ENCODE data around the gene PLA2G2D. TPM values are rescaled to one million over a fixed set of nuclear protein-coding genes. Genes with fewer than 3 reads are reported as not detected.

Gene PLA2G2D
- total RNA-seq, 2 experiments from 2014 or later, result not detected

DNA sequence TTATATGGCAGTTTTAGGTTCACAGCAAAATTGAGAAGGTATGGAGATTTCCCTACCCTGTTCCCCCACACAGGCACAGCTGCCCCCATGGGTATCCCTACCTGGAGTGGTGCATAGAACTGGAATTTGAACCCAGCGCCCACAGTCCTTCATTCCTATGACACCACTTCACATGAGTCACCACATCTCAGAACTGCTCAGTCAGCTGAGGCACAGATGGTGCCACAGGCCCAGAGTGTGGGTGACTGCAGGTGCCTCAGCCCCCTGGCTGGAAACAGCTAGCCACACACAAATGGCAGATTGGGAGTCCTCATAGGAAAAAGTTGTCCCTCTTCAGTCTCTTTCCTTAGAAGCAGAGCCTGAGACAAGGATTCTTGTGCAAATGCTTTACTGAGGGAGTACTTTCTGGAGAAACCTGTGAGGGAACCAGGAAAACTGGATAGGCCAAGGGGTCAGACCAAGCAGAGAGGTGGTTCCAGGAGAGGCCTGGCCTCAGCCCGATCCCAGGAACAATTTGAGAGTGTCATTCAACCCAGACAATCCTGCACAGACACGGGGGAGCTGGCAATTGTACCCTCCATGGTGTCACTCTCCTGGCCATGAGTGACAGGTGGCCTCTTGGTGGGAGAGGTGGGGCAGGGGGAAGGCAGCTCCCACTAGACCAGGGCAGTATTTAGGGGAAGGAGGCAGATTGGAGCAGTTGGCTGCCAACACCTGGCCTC lies 6.9 kb downstream of the PLA2G2D start:
- no peaks in the 10 kb centered on the region for H3K9me3 Mint-ChIP-seq (ENCODE audit: low read depth)
- no peaks in the 10 kb centered on the region for H3K4me1 Mint-ChIP-seq
- ATAC-seq (peak; percentile 26), DNase-seq (no peak)
- H3K27me3 Mint-ChIP-seq, result peaks cover 15% of the 10 kb centered on the region
- H3K27ac Mint-ChIP-seq, result no peak overlapping the region
- intact Hi-C loops (cut with DNase I, micrococcal nuclease), result no loop called here
- H3K36me3 Mint-ChIP-seq (ENCODE audit: low read depth), result no peaks in the 10 kb centered on the region
- CTCF ChIA-PET, result no interaction called here
- POLR2A ChIA-PET, result no interaction called here
- H3K4me3 Mint-ChIP-seq, result no peak overlapping the region

DNA sequence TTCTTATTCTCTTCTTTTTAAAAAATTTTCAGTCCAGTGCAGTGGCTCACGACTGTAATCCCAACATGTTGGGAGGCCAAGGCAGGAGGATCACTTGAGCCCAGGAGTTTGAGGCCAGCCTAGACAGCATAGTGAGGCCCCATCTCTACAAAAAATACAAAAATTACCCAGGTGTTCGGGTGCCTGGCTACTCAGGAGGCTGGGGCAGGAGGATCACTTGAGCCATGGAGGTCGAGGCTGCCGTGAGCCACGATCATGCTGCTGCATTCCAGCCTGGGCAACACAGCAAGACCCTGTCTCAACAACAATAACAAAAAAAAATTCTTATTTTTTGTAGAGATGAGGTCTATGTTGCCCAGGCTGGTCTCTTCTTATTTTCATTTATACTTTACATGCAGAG lies 7.9 kb downstream of the PLA2G2D start:
- CTCF ChIA-PET, result no interaction called here
- ATAC-seq, result no peak
- intact Hi-C loops (cut with DNase I, micrococcal nuclease), result no loop called here

DNA sequence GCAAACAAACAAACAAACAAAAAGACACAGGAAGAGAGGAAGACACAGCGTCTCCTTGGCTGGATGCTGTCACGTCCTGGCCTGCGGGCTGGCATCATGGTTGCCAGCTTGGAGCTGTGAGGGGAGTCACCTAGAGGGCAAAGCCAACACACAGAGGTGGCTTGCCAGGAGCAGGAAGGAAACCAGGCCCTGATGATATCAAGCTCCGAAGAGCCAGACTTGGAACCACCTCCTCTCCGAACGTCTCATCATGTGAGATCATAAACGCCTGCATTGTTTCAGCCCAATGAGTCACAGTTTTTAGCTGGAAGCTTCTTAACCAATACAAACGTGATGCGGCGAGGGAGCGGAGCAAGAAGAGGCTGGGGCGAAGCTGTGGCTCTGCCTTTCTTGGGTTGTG lies 8.7 kb downstream of the PLA2G2D start:
- CTCF ChIA-PET, result no interaction called here
- POLR2A ChIA-PET, result no interaction called here
- no peak overlapping the region for H3K27ac Mint-ChIP-seq
- no peaks in the 10 kb centered on the region for H3K36me3 Mint-ChIP-seq (ENCODE audit: low read depth)
- intact Hi-C loops (cut with DNase I, micrococcal nuclease), result no loop called here
- no peak for DNase-seq
- ATAC-seq, result no peak
- H3K4me1 Mint-ChIP-seq, result no peaks in the 10 kb centered on the region
- H3K9me3 Mint-ChIP-seq (ENCODE audit: low read depth), result no peaks in the 10 kb centered on the region
- H3K4me3 Mint-ChIP-seq, result no peak overlapping the region
- peaks cover 8% of the 10 kb centered on the region for H3K27me3 Mint-ChIP-seq

More for the DNA sequence above, 7.9 kb downstream of the PLA2G2D start:
- Mint-ChIP-seq H3K4me3 (no peak overlapping the region), H3K9me3 (ENCODE audit: low read depth) (no peaks in the 10 kb centered on the region), H3K36me3 (ENCODE audit: low read depth) (no peaks in the 10 kb centered on the region), H3K27ac (no peak overlapping the region), H3K27me3 (peaks cover 13% of the 10 kb centered on the region), H3K4me1 (no peaks in the 10 kb centered on the region)
- POLR2A ChIA-PET, result no interaction called here
- no peak for DNase-seq

DNA sequence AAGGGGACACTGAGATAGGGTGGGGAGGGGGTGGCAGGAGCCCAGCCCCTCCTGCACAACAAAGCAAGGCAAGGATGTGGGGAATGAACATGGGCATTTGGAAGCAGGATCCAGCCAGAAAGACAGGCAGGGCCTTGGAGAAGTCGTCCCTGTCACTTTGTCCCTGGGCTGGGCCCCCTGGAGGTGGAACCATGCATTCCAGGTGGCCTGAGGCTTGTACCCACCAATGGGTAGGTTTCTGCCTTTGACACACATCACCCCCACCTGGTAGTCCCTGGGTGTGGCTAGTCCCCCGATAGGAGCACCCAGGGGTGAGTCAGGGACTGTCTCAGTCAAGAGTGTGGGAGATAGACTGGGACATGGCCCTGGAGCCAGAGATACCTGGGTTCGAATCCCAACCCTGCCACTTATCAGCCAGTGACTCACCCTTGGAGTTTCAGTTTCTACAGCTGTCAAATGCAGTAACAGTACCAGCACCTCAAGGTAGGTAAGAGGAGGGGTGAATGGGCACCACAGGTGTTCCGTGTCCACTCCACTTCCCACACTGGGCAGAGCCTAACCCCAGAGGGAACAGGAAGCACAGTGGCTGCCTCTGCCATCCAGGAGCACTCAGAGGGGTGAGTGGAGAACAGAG lies 10.0 kb downstream of the PLA2G2D start:
- Mint-ChIP-seq H3K27me3 (peaks cover 6% of the 10 kb centered on the region), H3K4me1 (no peaks in the 10 kb centered on the region), H3K36me3 (ENCODE audit: low read depth) (no peaks in the 10 kb centered on the region), H3K9me3 (ENCODE audit: low read depth) (no peaks in the 10 kb centered on the region), H3K27ac (no peak overlapping the region), H3K4me3 (no peak overlapping the region)
- no peak for ATAC-seq
- ChIA-PET POLR2A (no interaction called here), CTCF (no interaction called here)
- intact Hi-C loops (cut with DNase I, micrococcal nuclease), result no loop called here
- DNase-seq, result no peak

DNA sequence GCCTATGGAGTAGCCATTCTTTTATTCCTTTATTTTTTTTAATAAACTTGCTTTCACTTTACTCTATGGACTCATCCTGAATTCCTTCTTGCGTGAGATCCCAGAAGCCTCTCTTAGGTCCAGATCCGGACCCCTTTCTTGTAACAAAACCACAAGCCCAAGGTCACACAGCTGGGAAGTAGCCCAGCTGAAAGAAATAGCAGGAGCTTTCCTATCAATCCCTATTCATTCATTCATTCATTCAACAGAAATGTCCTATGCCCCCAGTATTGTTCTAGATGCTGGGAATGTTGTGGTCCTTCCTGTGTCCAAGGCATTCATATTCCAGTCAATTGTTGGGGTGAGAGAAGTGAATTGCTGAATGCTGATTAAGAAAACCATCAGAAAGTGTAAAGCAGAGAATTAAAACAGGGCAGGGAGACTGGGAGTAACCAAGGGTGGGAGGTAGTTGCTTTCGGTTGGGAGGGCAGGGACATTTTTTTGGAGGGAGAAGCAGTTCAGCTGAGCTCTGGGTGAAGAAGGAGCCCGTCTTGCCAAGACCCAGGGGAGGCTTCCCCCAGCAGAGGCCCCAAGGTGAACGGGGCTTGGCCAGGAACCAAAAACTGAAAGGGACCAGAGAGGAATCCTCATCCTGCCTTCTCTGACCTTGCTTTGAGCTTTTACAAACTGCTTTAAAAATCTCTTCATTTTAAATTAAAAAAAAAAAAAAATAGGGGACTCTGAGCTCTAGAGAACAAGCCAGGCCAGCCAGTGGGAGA lies 10.8 kb downstream of the PLA2G2D start:
- Mint-ChIP-seq H3K4me1 (no peaks in the 10 kb centered on the region), H3K4me3 (no peak overlapping the region), H3K27me3 (peaks cover 6% of the 10 kb centered on the region), H3K9me3 (ENCODE audit: low read depth) (no peaks in the 10 kb centered on the region), H3K27ac (no peak overlapping the region), H3K36me3 (ENCODE audit: low read depth) (no peaks in the 10 kb centered on the region)
- POLR2A ChIA-PET, result no interaction called here
- intact Hi-C loops (cut with DNase I, micrococcal nuclease), result no loop called here
- CTCF ChIA-PET, result no interaction called here
- DNase-seq (no peak), ATAC-seq (no peak)

DNA sequence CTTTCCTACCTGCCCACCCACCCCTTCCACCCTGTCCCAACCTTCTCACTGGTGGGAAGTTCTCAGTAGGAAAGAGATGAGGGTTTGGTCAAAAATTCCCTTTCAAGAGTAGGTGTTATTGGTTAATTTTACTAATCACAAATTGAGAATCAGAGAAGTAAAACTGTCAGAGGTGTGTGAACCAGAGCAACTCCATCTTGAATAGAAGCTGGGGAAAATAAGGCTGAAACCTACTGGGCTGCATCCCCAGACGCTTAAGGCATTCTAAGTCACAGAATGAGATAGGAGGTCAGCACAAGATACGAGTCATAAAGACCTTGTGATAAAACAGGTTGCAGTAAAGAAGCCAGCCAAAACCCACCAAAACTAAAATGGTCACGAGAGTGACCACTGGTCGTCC lies 11.5 kb downstream of the PLA2G2D start:
- Mint-ChIP-seq H3K4me3 (no peak overlapping the region), H3K36me3 (ENCODE audit: low read depth) (no peaks in the 10 kb centered on the region), H3K27me3 (peaks cover 6% of the 10 kb centered on the region), H3K9me3 (ENCODE audit: low read depth) (no peaks in the 10 kb centered on the region), H3K27ac (no peak overlapping the region), H3K4me1 (peaks cover 3% of the 10 kb centered on the region)
- ChIA-PET POLR2A (no interaction called here), CTCF (no interaction called here)
- intact Hi-C loops (cut with DNase I, micrococcal nuclease), result no loop called here
- ATAC-seq, result no peak
- DNase-seq, result no peak

DNA sequence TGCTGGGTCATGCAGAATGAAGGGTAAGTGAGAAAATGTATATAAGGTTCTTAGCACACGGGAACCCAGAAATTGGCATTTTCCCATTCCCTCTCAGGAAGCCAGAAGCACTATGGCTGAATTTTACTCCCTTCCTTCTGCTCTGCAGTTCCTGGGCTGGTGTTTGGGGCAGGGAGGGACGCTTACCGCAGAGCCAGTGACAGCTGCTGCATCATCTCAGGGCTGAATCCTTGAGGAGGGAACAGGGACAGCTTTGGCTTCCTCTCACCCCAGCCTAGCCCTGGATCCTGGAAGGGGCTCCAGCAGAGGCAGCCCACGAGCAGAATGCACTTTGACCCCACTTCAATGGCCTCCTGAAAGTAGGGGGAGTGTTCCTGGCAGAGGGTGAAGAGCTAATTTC lies 12.0 kb downstream of the PLA2G2D start:
- ChIA-PET CTCF (no interaction called here), POLR2A (no interaction called here)
- peaks cover 5% of the 10 kb centered on the region for H3K4me1 Mint-ChIP-seq
- intact Hi-C loops (cut with DNase I, micrococcal nuclease), result no loop called here
- H3K27me3 Mint-ChIP-seq, result peaks cover 6% of the 10 kb centered on the region
- H3K36me3 Mint-ChIP-seq (ENCODE audit: low read depth), result no peaks in the 10 kb centered on the region
- H3K9me3 Mint-ChIP-seq (ENCODE audit: low read depth), result no peaks in the 10 kb centered on the region
- ATAC-seq, result no peak
- no peak overlapping the region for H3K27ac Mint-ChIP-seq
- DNase-seq, result no peak
- H3K4me3 Mint-ChIP-seq, result no peak overlapping the region

DNA sequence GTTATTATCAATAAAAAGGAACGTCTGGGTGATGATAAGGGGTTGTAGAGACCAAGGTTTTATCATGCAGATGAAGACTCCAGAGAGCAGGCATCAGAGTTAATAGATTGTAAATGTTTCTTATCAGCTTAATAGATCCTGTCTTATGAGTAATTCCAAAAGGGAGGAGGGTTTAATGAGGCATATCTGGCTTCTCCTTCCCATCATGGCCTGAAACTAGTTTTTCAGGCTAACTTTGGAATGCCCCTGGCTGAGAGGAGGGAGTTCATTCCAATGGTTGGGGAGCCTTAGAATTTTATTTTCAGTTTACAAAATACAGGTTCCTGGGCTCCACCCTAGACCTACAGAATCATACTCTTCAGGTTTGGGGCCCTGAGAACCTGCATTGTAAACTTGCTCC lies 13.5 kb downstream of the PLA2G2D start:
- Mint-ChIP-seq H3K4me3 (no peak overlapping the region), H3K36me3 (ENCODE audit: low read depth) (no peaks in the 10 kb centered on the region), H3K4me1 (peaks cover 5% of the 10 kb centered on the region), H3K27me3 (peaks cover 6% of the 10 kb centered on the region), H3K9me3 (ENCODE audit: low read depth) (no peaks in the 10 kb centered on the region), H3K27ac (no peak overlapping the region)
- ChIA-PET POLR2A (no interaction called here), CTCF (no interaction called here)
- ATAC-seq, result no peak
- intact Hi-C loops (cut with DNase I, micrococcal nuclease), result no loop called here
- DNase-seq, result no peak

DNA sequence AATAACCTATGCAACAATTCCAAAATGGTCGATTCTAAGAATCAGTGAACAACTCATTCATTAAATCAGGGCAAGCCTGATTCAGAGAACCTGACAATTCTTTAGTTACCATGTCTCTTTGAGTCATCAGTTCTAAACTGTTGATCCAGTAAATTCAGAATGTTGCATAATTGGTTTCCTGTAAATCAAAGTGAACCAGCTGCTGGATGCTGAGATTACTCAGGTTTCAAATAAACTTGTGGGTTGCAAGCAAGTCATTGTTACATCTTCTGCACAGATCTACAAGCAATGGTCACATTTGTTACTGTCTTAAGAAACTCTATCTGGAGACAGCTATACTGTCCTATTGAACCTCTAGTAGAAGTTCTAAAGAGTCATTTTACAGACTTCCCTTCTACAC lies 16.5 kb downstream of the PLA2G2D start:
- Mint-ChIP-seq H3K36me3 (ENCODE audit: low read depth) (no peaks in the 10 kb centered on the region), H3K27ac (no peak overlapping the region), H3K4me3 (no peak overlapping the region), H3K27me3 (peaks cover 2% of the 10 kb centered on the region), H3K9me3 (ENCODE audit: low read depth) (no peaks in the 10 kb centered on the region), H3K4me1 (peaks cover 5% of the 10 kb centered on the region)
- intact Hi-C loops (cut with DNase I, micrococcal nuclease), result no loop called here
- DNase-seq (no peak), ATAC-seq (peak; percentile 81)
- ChIA-PET POLR2A (interaction anchor here (0.6 kb wide), 1 partner anchor 504 kb away, joined by 3 read pairs; no protein-coding TSS in a partner anchor), CTCF (interaction anchor here (1.5 kb wide), 1 partner anchor 49 kb away, joined by 5 read pairs; no protein-coding TSS in a partner anchor)

DNA sequence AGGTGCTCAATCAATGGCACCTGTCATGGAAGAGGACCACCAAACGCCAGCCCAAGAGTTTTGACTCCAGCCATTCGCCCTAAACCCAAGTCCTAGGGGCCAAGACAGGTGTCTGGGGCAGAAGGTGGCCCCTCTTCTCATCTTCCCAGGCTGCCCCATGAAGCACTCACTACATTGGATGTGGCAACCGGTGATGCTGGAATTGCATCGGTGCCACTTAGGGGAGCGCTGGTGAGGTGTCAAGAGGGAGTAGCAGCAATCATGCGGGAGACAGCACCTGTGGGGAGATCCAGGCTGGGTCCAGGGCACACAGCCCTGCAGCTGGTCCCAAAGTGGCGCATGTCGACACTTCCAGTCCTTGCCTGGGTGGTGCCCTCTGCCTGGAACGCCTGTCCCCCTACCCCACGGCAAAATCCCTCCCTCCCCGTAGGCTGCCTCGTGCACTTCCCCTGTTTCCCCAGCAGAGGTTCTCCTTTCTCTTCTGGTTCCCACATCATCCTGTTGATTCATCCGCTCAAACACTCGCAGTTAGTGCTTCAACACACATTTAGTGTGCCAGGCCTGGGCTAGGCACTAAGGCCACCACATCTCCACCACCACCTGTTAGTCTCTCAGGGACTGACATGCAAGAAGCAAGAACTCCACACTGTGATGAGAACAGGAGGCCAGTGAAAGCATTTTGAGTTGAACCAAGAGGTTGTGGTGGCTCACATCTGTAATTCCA lies 18.5 kb downstream of the PLA2G2D start:
- CTCF ChIA-PET, result interaction anchor here (0.7 to 1.4 kb wide), 4 partner anchors 10 to 78 kb away, joined by 3 to 8 read pairs (median 4); no protein-coding TSS in a partner anchor
- DNase-seq, result peak; percentile 59
- intact Hi-C loops (cut with DNase I, micrococcal nuclease), result loop anchor here (1.0 to 2.0 kb wide), 5 partner anchors 52 to 392 kb away; no protein-coding TSS in a partner anchor
- ATAC-seq, result peak; percentile 75
- Mint-ChIP-seq H3K27me3 (peaks cover 2% of the 10 kb centered on the region), H3K27ac (no peak overlapping the region), H3K4me3 (no peak overlapping the region), H3K9me3 (ENCODE audit: low read depth) (no peaks in the 10 kb centered on the region), H3K36me3 (ENCODE audit: low read depth) (no peaks in the 10 kb centered on the region), H3K4me1 (peaks cover 5% of the 10 kb centered on the region)
- POLR2A ChIA-PET, result no interaction called here

DNA sequence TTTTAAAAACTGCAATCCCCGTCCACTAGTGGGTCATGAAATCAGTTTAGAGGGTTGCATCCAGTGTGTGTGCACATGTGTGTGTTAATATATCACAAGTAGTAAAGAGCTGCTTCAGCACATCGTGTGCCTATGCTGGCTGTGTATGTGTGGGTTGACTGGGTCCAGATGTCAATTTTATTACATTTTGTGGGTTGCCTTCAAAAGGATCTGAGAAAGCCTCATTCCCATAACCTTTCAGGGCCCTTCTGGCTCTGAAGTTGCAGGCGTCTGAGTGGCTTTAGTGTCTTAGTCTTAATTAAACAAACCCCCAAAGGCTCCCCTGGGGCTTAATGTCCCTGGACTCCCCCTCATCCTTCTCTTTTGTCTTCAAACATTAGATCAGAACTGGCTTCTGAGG lies 19.8 kb downstream of the PLA2G2D start:
- Mint-ChIP-seq H3K4me1 (peaks cover 5% of the 10 kb centered on the region), H3K9me3 (ENCODE audit: low read depth) (no peaks in the 10 kb centered on the region), H3K36me3 (ENCODE audit: low read depth) (no peaks in the 10 kb centered on the region), H3K4me3 (no peak overlapping the region), H3K27me3 (peaks cover 2% of the 10 kb centered on the region), H3K27ac (no peak overlapping the region)
- intact Hi-C loops (cut with DNase I, micrococcal nuclease), result no loop called here
- no peak for DNase-seq
- ChIA-PET POLR2A (no interaction called here), CTCF (interaction anchor here (1.0 to 1.3 kb wide), 2 partner anchors 9 to 54 kb away, joined by 3 to 4 read pairs; no protein-coding TSS in a partner anchor)
- no peak for ATAC-seq
